GM12878 (cell line): ENCODE results near the gene PCDHGA1. TPM values are rescaled to one million over a fixed set of nuclear protein-coding genes. Genes with fewer than 3 reads are reported as not detected.

Experiments used
- ASH2L ChIP-seq: fragments of 300-600, 200-600 bp; sonication (generic); IDR thresholded peaks from 2 replicates; pipeline ENCODE4 v1.6.1; 2017; ENCODE audit warnings: low read depth, mild to moderate bottlenecking, borderline replicate concordance
- ATF7 ChIP-seq: fragments of 450-650 bp; IDR thresholded peaks from 2 replicates; pipeline ENCODE4 v1.6.1; 2016; ENCODE audit warnings: low read depth, mild to moderate bottlenecking
- CBFB ChIP-seq: IDR thresholded peaks from 2 replicates; pipeline ENCODE4 v1.6.1; 2016; ENCODE audit warnings: antibody characterized with exemption, low read depth
- CHD2 ChIP-seq: IDR thresholded peaks from 2 replicates; pipeline ENCODE4 v1.6.1; 2011; ENCODE audit warnings: low read depth, low read length, improper control_type of control experiment, borderline replicate concordance
- DPF2 ChIP-seq: fragments of 450-650 bp; IDR thresholded peaks from 2 replicates; pipeline ENCODE4 v1.6.1; 2017; ENCODE audit warnings: mild to moderate bottlenecking
- FOXK2 ChIP-seq: fragments of 450-650 bp; IDR thresholded peaks from 2 replicates; pipeline ENCODE4 v1.6.1; 2017; ENCODE audit warnings: mild to moderate bottlenecking, moderate library complexity
- GABPA ChIP-seq: IDR thresholded peaks from 2 replicates; pipeline ENCODE4 v1.6.1; 2014; ENCODE audit warnings: antibody characterized with exemption, low read depth, mild to moderate bottlenecking, inconsistent platforms
- GATAD2B ChIP-seq: fragments of 450-650 bp; conservative IDR thresholded peaks from 2 replicates; pipeline ENCODE4 v1.6.1; 2017; ENCODE audit warnings: low read depth, mild to moderate bottlenecking, moderate library complexity
- HDAC6 ChIP-seq: fragments of 200-600 bp; sonication (generic); IDR thresholded peaks from one replicate; pipeline ENCODE4 v1.8.0; 2017; ENCODE audit warnings: antibody characterized with exemption; ENCODE audit not compliant: unreplicated experiment
- JUNB ChIP-seq: IDR thresholded peaks from 2 replicates; pipeline ENCODE4 v1.6.1; 2016; ENCODE audit warnings: antibody characterized with exemption, mild to moderate bottlenecking
- MYB ChIP-seq: fragments of 150-350 bp; IDR thresholded peaks from 2 replicates; pipeline ENCODE4 v1.6.1; 2014; ENCODE audit warnings: mild to moderate bottlenecking, low read depth, low read length, borderline replicate concordance
- NFXL1 ChIP-seq: fragments of 450-650 bp; IDR thresholded peaks from 2 replicates; pipeline ENCODE4 v1.6.1; 2017; ENCODE audit warnings: antibody characterized with exemption, mild to moderate bottlenecking, borderline replicate concordance
- NR2C2 ChIP-seq: IDR thresholded peaks from 2 replicates; pipeline ENCODE4 v1.6.1; 2011; ENCODE audit warnings: borderline replicate concordance, low read depth; ENCODE audit not compliant: control insufficient read depth, insufficient read length
- NRF1 ChIP-seq: conservative IDR thresholded peaks from 2 replicates; pipeline ENCODE4 v1.6.1; 2011; ENCODE audit warnings: mild to moderate bottlenecking, low read depth, low read length, improper control_type of control experiment
- POLR2AphosphoS5 ChIP-seq: IDR thresholded peaks from 2 replicates; pipeline ENCODE4 v1.6.1; 2011; ENCODE audit warnings: mild to moderate bottlenecking, low read length, inconsistent platforms
- RAD51 ChIP-seq: fragments of 450-650 bp; IDR thresholded peaks from 2 replicates; pipeline ENCODE4 v1.6.1; 2016; ENCODE audit warnings: moderate library complexity, mild to moderate bottlenecking, inconsistent platforms
- SMAD5 ChIP-seq: IDR thresholded peaks from 2 replicates; pipeline ENCODE4 v1.6.1; 2016; ENCODE audit warnings: antibody characterized with exemption, low read depth
- SMARCA5 ChIP-seq: fragments of 450-650 bp; IDR thresholded peaks from 2 replicates; pipeline ENCODE4 v1.6.1; 2017; ENCODE audit warnings: mild to moderate bottlenecking
- SRF ChIP-seq, 2 experiments: IDR thresholded peaks; 2 replicates each; pipeline ENCODE4 v1.6.1; 2011; ENCODE audit warnings: low read depth in 2 of 2, low read length in 2 of 2, mild to moderate bottlenecking in 1 of 2, moderate library complexity in 1 of 2
- STAT3 ChIP-seq: IDR thresholded peaks from 2 replicates; pipeline ENCODE4 v1.6.1; 2011; ENCODE audit warnings: low read depth, low read length, improper control_type of control experiment
- SUPT20H ChIP-seq: IDR thresholded peaks from 2 replicates; pipeline ENCODE4 v1.6.1; 2011; ENCODE audit warnings: low read depth, mild to moderate bottlenecking, low read length, moderate library complexity, borderline replicate concordance; ENCODE audit not compliant: control insufficient read depth
- TARDBP ChIP-seq: IDR thresholded peaks from 2 replicates; pipeline ENCODE4 v1.6.1; 2016; ENCODE audit warnings: borderline replicate concordance
- WRNIP1 ChIP-seq: IDR thresholded peaks from 2 replicates; pipeline ENCODE4 v1.6.1; 2011; ENCODE audit warnings: low read depth, low read length, improper control_type of control experiment, borderline replicate concordance
- ZBTB4 ChIP-seq: fragments of 450-650 bp; formaldehyde crosslinking; IDR thresholded peaks from 2 replicates; pipeline ENCODE4 v1.4.0; 2022; ENCODE audit warnings: mild to moderate bottlenecking, moderate library complexity
- ZNF207 ChIP-seq: fragments of 450-650 bp; IDR thresholded peaks from 2 replicates; pipeline ENCODE4 v1.6.1; 2014; ENCODE audit warnings: antibody characterized with exemption, mild to moderate bottlenecking, borderline replicate concordance
- ZNF24 ChIP-seq: fragments of 450-650 bp; IDR thresholded peaks from 2 replicates; pipeline ENCODE4 v1.6.1; 2017; ENCODE audit warnings: antibody characterized with exemption, mild to moderate bottlenecking
- polyA plus RNA-seq, 11 experiments: library from polyadenylated mRNA; depleted of rRNA in 4 of 11; unstranded in 6 of 11; stranded (reverse) in 5 of 11; fragments of >200 nt; fragmentation: Nextera tagmentation in 4 of 11; fragmentation: Illumina TruSeq in 1 of 11; extraction: Ambion mirVana in 4 of 11; extraction: Trizol in 1 of 11; gene quantifications; 1 replicate in 1 of 11; 2 replicates in 10 of 11; pipeline versions ENCODE4 v1.2.1 to v1.2.3, GENCODE V29; 2011 to 2016; ENCODE audit warnings: inconsistent platforms in 2 of 11, missing spikeins in 2 of 11, low read depth in 1 of 11
- total RNA-seq, 4 experiments: library from RNA; depleted of rRNA in 3 of 4; stranded (reverse); fragments of >200 nt in 3 of 4; fragmentation: Illumina TruSeq in 1 of 4; extraction: Trizol in 1 of 4; gene quantifications; 2 replicates each; pipeline versions ENCODE4 v1.2.1 to v1.2.3, GENCODE V29; 2013 to 2021
- TF ChIP-seq, protein P1 (sequence below): fragments of 450-650 bp; IDR thresholded peaks from 2 replicates; pipeline ENCODE4 v1.6.1; 2018; ENCODE audit warnings: borderline replicate concordance, mild to moderate bottlenecking; ENCODE audit not compliant: partially characterized antibody
- TF ChIP-seq, protein P2 (sequence below): IDR thresholded peaks from 2 replicates; pipeline ENCODE4 v1.6.1; 2011; ENCODE audit warnings: borderline replicate concordance, low read depth, mild to moderate bottlenecking, moderate library complexity, low read length; ENCODE audit not compliant: insufficient read depth, poor library complexity, severe bottlenecking

PCDHGA1 gene
- total and polyA plus RNA-seq, 10 of the 15 experiments (the other 5 are each of a cell fraction or from before 2014, with no cell fraction given), result 0.02 to 0.51 (median 0.19) TPM; not detected in 3

DNA sequence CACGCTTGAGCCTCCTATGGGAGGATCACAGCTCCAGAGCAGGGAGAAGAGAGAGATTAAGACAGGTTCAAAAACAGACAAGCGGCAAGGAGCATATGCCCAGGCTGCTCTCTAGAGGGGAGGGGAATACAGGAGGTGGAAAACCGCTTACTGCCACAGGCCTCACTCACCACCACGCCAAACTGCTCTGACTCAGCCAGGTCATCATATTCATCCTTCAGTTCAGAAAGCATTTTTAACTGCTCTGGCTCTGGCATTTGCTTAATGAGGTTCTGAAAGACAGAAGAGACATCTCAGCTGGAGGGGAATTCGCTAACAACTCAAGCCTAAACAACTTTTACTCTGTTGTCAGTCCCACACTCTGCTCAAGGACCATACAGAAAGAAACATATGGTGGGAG lies 198.7 kb downstream of the PCDHGA1 start (continued):
- TF ChIP-seq POLR2AphosphoS5 (no peak), ASH2L (no peak), CBFB (no peak), ZNF207 (no peak), NR2C2 (no peak), TARDBP (no peak), WRNIP1 (no peak), ZBTB4 (CRISPR knock-in tag) (no peak), HDAC6 (no peak), SUPT20H (no peak), NRF1 (no peak), SRF (IDR thresholded peaks at IDR 0.05; ENCODE audit: low read depth in 2 of 2, low read length in 2 of 2) (no peak), ATF7 (peak; percentile 13; the same call in 1 of the 2 replicates), DPF2 (no peak), SMAD5 (no peak), FOXK2 (no peak), GATAD2B (no peak), NFXL1 (no peak), ZNF24 (no peak), GABPA (no peak), JUNB (peak; percentile 23; the same call in 1 of the 2 replicates), MYB (no peak), CHD2 (no peak), STAT3 (no peak), SMARCA5 (no peak), RAD51 (no peak)
- TF ChIP-seq, protein P1, sequence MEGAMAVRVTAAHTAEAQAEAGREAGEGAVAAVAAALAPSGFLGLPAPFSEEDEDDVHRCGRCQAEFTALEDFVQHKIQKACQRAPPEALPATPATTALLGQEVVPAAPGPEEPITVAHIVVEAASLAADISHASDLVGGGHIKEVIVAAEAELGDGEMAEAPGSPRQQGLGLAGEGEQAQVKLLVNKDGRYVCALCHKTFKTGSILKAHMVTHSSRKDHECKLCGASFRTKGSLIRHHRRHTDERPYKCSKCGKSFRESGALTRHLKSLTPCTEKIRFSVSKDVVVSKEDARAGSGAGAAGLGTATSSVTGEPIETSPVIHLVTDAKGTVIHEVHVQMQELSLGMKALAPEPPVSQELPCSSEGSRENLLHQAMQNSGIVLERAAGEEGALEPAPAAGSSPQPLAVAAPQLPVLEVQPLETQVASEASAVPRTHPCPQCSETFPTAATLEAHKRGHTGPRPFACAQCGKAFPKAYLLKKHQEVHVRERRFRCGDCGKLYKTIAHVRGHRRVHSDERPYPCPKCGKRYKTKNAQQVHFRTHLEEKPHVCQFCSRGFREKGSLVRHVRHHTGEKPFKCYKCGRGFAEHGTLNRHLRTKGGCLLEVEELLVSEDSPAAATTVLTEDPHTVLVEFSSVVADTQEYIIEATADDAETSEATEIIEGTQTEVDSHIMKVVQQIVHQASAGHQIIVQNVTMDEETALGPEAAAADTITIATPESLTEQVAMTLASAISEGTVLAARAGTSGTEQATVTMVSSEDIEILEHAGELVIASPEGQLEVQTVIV, result no peak
- TF ChIP-seq, protein P2, sequence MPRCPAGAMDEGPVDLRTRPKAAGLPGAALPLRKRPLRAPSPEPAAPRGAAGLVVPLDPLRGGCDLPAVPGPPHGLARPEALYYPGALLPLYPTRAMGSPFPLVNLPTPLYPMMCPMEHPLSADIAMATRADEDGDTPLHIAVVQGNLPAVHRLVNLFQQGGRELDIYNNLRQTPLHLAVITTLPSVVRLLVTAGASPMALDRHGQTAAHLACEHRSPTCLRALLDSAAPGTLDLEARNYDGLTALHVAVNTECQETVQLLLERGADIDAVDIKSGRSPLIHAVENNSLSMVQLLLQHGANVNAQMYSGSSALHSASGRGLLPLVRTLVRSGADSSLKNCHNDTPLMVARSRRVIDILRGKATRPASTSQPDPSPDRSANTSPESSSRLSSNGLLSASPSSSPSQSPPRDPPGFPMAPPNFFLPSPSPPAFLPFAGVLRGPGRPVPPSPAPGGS, result no peak
